22Rv1 (cell line): ENCODE measurements around the gene PCDHA8.
"Not testable (repeated sequence)": the region's sequence is repeated elsewhere in the genome, so short reads cannot be mapped to it uniquely, and the experiment has no call there.

Experiments used
- CTCF ChIP-seq: fragments of 450-650 bp; IDR thresholded peaks from 2 replicates; pipeline ENCODE4 v1.5.1; 2017; ENCODE audit warnings: mild to moderate bottlenecking
- ZFX ChIP-seq: fragments of 450-650 bp; IDR thresholded peaks from 2 replicates; pipeline ENCODE4 v1.6.1; 2017; ENCODE audit warnings: antibody characterized with exemption, borderline replicate concordance

GRCh38 chr5:140796072-140796717, 44.8 kb upstream of the PCDHA8 start:
- TF ChIP-seq CTCF, ZFX: not testable (repeated sequence)
